Muscle of arm (tissue), 12 donors: Measurements from ENCODE around the gene COLEC12. TPM values are rescaled to one million over a fixed set of nuclear protein-coding genes. Genes with fewer than 3 reads are reported as not detected.
A peak's percentile ranks its signal among the peaks of the same experiment; 100 is the strongest.

Experiments
- DNase-seq: peaks from one replicate; pipeline ENCODE4 v3.0.0-alpha.2; 2013
- polyA plus RNA-seq, 12 donors: library from polyadenylated mRNA; unstranded; fragments of 120-200 nt; gene quantifications; one replicate each; pipeline ENCODE4 v1.2.1, GENCODE V29; 2013; ENCODE audit not compliant: insufficient read length in 12 of 12

Gene COLEC12
- polyA plus RNA-seq, 12 donors = 32.2 to 101 (median 50.3) TPM; not detected in 1

DNA sequence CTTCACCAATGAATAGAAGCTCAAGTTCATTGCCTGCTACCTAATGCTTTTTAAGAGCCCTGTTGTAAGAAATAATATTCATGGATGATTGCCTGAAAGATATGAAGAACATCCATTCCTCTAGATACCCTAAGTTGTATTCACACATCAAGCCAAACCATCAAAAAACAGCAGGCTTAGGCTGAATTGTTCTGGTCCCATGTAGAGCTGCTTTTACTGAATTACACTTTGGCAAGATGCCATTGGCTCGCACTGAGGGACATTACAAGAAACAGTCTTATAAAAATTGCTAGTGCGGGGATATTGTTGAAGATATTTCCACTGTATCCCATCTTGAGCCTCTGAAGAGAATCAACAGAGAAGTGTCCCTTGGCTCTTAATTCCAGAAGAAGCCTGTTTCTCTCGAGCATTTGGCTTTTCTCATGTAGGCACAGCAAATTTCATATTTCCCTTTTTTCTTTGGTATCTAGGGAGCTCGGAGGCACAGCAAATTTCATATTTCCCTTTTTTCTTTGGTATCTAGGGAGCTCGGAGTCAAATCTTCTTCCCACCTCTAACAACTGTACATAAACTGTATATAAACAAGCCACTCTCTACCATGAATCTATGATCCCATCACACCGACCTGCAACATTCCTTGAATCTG, 107.5 kb downstream of the COLEC12 start:
- DNase-seq = peak; percentile 68

GRCh38 chr18:390741-391478, 109.6 kb downstream of the COLEC12 start:
- DNase-seq = no peak

- no peak for DNase-seq
Measured at GRCh38 chr18:389658-390357, 110.7 kb downstream of the COLEC12 start.

- no peak for DNase-seq
Measured at GRCh38 chr18:388200-388599, 112.3 kb downstream of the COLEC12 start.

- DNase-seq = no peak
Measured at GRCh38 chr18:386994-387393, 113.5 kb downstream of the COLEC12 start.

DNA sequence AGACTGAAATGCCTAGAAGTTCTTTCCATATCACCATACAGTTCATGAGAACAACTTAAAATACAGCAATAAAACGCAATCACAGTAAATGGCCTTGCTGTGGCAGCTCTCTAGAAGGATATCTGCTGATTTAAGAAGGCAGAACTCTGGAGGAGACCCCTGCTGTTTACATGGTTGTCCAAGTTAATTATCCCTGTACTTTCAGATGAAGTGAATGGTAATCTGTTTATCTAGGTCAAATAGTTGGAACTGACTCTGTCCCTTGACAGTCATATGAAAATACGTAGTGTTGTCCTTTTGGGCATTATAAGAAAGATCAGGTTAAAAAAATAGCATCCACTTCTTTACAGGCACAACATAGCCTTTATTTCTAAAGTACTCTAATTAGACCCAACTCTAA, 115.6 kb downstream of the COLEC12 start:
- DNase-seq = no peak

DNA sequence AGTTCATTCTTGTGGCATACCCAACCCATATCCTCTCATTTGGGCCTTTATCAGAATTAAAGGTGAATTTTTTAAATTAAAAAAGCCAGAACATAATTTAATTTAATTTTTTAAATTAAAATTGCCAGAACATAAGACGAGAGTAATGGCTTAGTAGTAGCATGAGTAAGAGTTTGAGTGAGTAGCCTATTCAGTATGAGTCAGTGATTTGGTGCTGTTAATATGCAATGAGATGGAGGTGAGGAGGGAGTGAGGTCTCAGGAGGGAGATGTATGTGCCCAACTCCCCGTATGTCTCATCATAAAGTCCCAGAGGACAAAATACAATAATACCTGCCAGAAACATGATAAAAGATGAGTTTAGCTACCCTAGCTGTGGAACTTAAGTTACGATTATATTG, 117.4 kb downstream of the COLEC12 start:
- DNase-seq = no peak

- no peak for DNase-seq
Measured at GRCh38 chr18:382423-382984, 118.0 kb downstream of the COLEC12 start.

GRCh38 chr18:379681-380330, 120.7 kb downstream of the COLEC12 start:
- DNase-seq = no peak

GRCh38 chr18:378079-378478, 122.4 kb downstream of the COLEC12 start:
- no peak for DNase-seq

GRCh38 chr18:377088-377487, 123.4 kb downstream of the COLEC12 start:
- no peak for DNase-seq

DNA sequence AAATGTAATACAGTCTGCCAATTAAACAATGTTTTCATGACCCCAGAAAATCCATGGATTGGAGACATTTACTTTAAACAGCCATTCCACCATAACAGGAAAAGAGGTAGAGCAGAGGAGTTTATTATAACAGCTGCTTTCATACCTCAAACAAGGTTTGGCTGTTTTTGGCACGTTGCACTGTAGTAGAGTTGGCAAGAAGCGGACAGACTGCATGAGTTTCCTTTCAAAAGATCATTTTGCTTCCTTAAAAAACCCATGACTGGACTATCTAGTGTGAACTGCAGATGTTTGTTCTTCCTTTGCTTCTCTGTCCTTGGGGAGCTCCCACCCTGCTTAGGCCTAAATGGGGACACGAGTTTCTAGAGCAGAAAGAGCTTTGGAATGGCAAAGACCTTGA, 124.2 kb downstream of the COLEC12 start:
- peak; percentile 73 for DNase-seq

DNA sequence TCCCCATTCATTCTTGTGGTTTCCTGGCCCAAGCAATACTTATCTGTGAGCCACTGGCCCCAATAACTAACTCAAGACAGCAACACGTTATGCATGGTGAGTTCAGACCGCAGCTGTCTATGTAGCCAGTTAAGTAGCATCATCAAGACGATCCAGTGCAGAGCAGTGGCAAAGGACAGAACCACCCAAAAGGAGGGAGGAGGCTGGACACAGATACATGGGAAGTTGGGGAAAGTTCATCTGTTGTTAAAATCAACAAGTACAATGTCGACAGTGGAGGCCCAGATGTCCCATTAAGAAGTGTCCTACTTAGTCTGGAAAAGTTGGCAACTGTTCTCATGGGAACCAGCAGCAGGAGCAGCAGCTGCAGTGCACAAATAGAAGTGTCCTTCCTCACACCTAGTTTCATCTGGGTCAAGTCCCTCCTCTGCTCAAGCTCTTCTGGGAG, 125.8 kb downstream of the COLEC12 start:
- no peak for DNase-seq

GRCh38 chr18:373780-374179, 126.7 kb downstream of the COLEC12 start:
- no peak for DNase-seq

DNA sequence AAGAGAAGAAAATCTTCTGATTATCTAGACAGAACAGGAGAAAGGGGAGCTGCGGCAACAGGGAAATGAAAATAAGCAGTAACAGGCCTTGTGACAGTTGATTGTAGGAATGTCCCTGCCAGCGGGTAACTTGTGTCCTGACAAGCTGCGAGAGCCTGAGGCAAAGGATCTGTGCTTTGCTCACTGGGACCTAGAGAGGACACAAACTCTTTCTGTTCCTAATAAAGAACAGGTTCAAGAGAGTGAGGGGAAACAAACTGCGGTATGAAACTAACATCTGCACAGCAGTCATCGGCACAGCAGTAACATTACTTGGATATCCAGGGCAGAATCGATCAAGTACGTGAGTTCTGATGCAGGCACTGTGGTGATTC, 128.9 kb downstream of the COLEC12 start:
- no peak for DNase-seq

GRCh38 chr18:370751-371608, 129.5 kb downstream of the COLEC12 start:
- DNase-seq = no peak

- DNase-seq = no peak
Measured at GRCh38 chr18:369224-370015, 131.1 kb downstream of the COLEC12 start.

DNA sequence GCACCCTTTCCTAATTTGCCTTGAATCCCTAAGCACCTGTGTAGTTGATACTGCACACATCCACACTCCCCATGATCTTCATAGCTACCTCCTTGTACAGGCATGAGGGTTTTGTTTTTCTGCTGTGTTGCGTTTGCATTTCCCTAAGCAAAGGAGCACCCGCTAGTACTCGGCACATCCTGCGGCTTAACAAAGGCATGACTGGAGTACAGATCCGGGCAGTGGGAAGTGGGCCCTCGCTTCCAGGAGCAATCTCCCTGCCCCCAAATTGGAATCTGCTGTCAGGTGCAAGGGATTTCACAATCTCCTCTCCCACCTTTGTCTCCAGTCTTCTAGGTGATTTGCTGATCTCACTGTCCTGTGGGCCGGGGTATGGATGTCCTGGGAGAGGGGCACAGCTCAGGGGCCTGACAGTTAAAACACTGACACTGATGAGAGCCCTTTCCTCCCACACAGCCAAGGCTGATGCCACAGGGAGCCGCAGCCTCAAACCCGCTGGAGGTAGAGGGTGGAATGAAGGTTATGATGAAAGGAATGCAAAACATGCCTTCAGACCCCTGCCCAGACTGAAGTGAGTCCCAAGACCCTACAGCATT, 133.9 kb downstream of the COLEC12 start:
- DNase-seq = no peak

GRCh38 chr18:365651-366050, 134.8 kb downstream of the COLEC12 start:
- no peak for DNase-seq
